Small intestine (tissue), 7 donors: ENCODE data around the gene NFKBIB. TPM values are rescaled to one million over a fixed set of nuclear protein-coding genes. Genes with fewer than 3 reads are reported as not detected.

Experiments used
- DNase-seq, 2 donors: peaks; one replicate each; pipeline versions ENCODE4 v3.0.0 to v3.0.0-alpha.2; 2013
- FAIRE-seq: peaks from 2 replicates; lab custom pipeline; 2012; peaks lifted over from hg19 to GRCh38; lab: Jason Lieb, UNC
- H3K27ac ChIP-seq, 3 donors: one replicate each; pipeline ENCODE4 v1.5.1; 2013; ENCODE audit warnings: low read length in 2 of 3, mild to moderate bottlenecking in 2 of 3, control low read depth in 1 of 3, inconsistent platforms in 1 of 3, low read depth in 1 of 3, moderate library complexity in 1 of 3
- H3K27me3 ChIP-seq, 3 donors: one replicate each; pipeline ENCODE4 v1.6.1; 2013; ENCODE audit warnings: low read length in 3 of 3, inconsistent platforms in 1 of 3; ENCODE audit not compliant: control insufficient read depth in 3 of 3, insufficient read depth in 3 of 3
- H3K36me3 ChIP-seq, 3 donors: one replicate each; pipeline ENCODE4 v1.6.1; 2013; ENCODE audit warnings: low read length in 3 of 3, inconsistent platforms in 1 of 3, low read depth in 1 of 3, mild to moderate bottlenecking in 1 of 3, moderate library complexity in 1 of 3; ENCODE audit not compliant: control insufficient read depth in 3 of 3, insufficient read depth in 2 of 3
- H3K4me1 ChIP-seq, 3 donors: one replicate each; pipeline ENCODE4 v1.6.1; 2013; ENCODE audit warnings: low read length in 2 of 3, inconsistent platforms in 1 of 3, low read depth in 1 of 3, mild to moderate bottlenecking in 1 of 3, moderate library complexity in 1 of 3; ENCODE audit not compliant: control insufficient read depth in 3 of 3, insufficient read depth in 2 of 3
- H3K4me3 ChIP-seq, 3 donors: one replicate each; pipeline ENCODE4 v1.5.1; 2013; ENCODE audit warnings: low read length in 3 of 3, control low read depth in 1 of 3, inconsistent platforms in 1 of 3, low read depth in 1 of 3, mild to moderate bottlenecking in 1 of 3, moderate library complexity in 1 of 3
- H3K9me3 ChIP-seq, 2 donors: one replicate each; pipeline ENCODE4 v1.6.1; 2013; ENCODE audit warnings: low read depth in 1 of 2, low read length in 1 of 2; ENCODE audit not compliant: control insufficient read depth in 2 of 2, insufficient read depth in 1 of 2
- WGBS, 3 donors: extraction: QIAGEN DNeasy Blood & Tissue Kit; methylation state at CpG; one replicate each; pipeline ENCODE4 v1.1.7; 2013; 5-methylcytosine and 5-hydroxymethylcytosine counted together
- polyA plus RNA-seq, 4 donors: library from polyadenylated mRNA; stranded (reverse) in 3 of 4; unstranded in 1 of 4; fragments of 200-250 nt in 3 of 4; fragments of 120-200 nt in 1 of 4; gene quantifications; one replicate each; pipeline versions ENCODE4 v1.2.1 to v1.2.3, GENCODE V29; 2013
- donor health status: healthy with polysubstance abuse.
- donor health status: control.
- donor health status: control.
- donor health status: Bipolar disorder and iron deficiency.
- donor health status: healthy.

NFKBIB gene
- polyA plus RNA-seq, 4 donors = 16.9 to 45.4 (median 43.8) TPM

DNA sequence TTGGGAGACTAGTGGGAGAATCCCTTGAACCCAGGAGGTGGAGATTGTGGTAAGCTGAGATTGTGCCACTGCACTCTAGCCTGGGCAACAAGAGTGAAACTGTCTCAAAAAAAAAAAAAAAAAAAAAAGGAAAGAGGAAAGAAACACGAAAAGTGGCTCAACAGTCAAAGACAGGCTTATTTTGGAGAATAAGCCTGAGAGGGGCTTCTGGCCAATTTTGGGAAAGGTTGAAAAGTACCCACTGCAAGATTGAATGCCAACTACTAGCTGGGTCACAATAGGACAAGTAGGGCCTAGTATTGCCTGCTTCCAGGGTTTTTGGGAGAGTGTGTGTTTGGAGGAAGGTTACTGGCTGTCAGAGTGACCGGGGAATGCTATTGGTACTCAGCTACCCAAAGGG lies 58.5 kb downstream of the NFKBIB start:
- Histone ChIP-seq H3K9me3 (no peaks in the 10 kb centered on the region), H3K27ac (no peak overlapping the region), H3K36me3 (peaks cover 0 to 37% (median 0%) of the 10 kb centered on the region in 3 donors), H3K4me3 (no peak overlapping the region), H3K4me1 (peaks cover 0 to 5% (median 0%) of the 10 kb centered on the region in 3 donors), H3K27me3 (no peaks in the 10 kb centered on the region)
- FAIRE-seq (no peak), DNase-seq (no peak)
- WGBS, 3 donors = 89 to 97% (median 94%) methylated on average over 2 of the region's 2 CpGs

Other genes with a start within 250 kb of the NFKBIB start
- 10 to 100 TPM in 2 of 4 donors, 1 to 10 TPM in 2; 2.4 to 46.2 (median 14.4) TPM for gene CAPN12, start 155.5 kb upstream of the NFKBIB start, polyA plus RNA-seq
- 1 to 10 TPM in 2 of 4 donors, not detected in 2; 1.1 to 9.2 TPM for gene LGALS7, start 126.5 kb upstream of the NFKBIB start, polyA plus RNA-seq
- 1 to 10 TPM in 3 of 4 donors, not detected in 1; 2.0 to 5.4 (median 4.9) TPM for gene LGALS7B, start 110.8 kb upstream of the NFKBIB start, polyA plus RNA-seq
- gene LGALS4, start 87.0 kb upstream of the NFKBIB start, polyA plus RNA-seq = 1,000 to 10,000 TPM; 1,130 to 3,807 (median 2,480) TPM
- 100 to 1,000 TPM; 218 to 344 (median 321) TPM for gene ECH1, start 68.2 kb upstream of the NFKBIB start, polyA plus RNA-seq
- 100 to 1,000 TPM; 118 to 256 (median 177) TPM for gene HNRNPL, start 50.0 kb upstream of the NFKBIB start, polyA plus RNA-seq
- 10 to 100 TPM in 2 of 4 donors, 1 to 10 TPM in 2; 1.3 to 33.2 (median 9.8) TPM for gene RINL, start 21.7 kb upstream of the NFKBIB start, polyA plus RNA-seq
- 10 to 100 TPM; 35.4 to 80.3 (median 70.8) TPM for gene SIRT2, start 351 bp upstream of the NFKBIB start, polyA plus RNA-seq
- 1 to 10 TPM in 2 of 4 donors, under 1 TPM in 1, not detected in 1; 0.95 to 1.9 (median 1.1) TPM for gene CCER2, start 12.2 kb downstream of the NFKBIB start, polyA plus RNA-seq
- 10 to 100 TPM; 21.9 to 42.0 (median 27.4) TPM for gene SARS2, start 30.8 kb downstream of the NFKBIB start, polyA plus RNA-seq
- 10 to 100 TPM; 25.4 to 78.2 (median 70.1) TPM for gene MRPS12, start 31.0 kb downstream of the NFKBIB start, polyA plus RNA-seq
- gene FBXO17, start 75.8 kb downstream of the NFKBIB start, polyA plus RNA-seq = 10 to 100 TPM in 1 of 4 donors, 1 to 10 TPM in 3; 2.4 to 88.2 (median 6.2) TPM
- gene FBXO27, start 132.6 kb downstream of the NFKBIB start, polyA plus RNA-seq = 10 to 100 TPM in 1 of 4 donors, 1 to 10 TPM in 3; 1.9 to 16.6 (median 4.1) TPM
- 1 to 10 TPM in 1 of 4 donors, under 1 TPM in 1, not detected in 2; 0.01 to 2.9 TPM for gene ACP7, start 184.4 kb downstream of the NFKBIB start, polyA plus RNA-seq
- gene PAK4, start 225.8 kb downstream of the NFKBIB start, polyA plus RNA-seq = 10 to 100 TPM; 34.6 to 73.4 (median 54.2) TPM